Tibial artery (tissue), 4 donors: Measurements from ENCODE around the gene DLG1.

Source experiments
- DNase-seq, 2 donors: peaks; one replicate each; pipeline ENCODE4 v3.0.0-alpha.2; 2019
- H3K27ac ChIP-seq, 2 donors: fragments of 200-600 bp; sonication (generic) in 1 of 2; 1 replicate in 1 of 2; 2 replicates in 1 of 2; pipeline ENCODE4 v1.5.1; 2018 to 2019; ENCODE audit warnings: mild to moderate bottlenecking in 1 of 2
- H3K27me3 ChIP-seq, 2 donors: fragments of 200-600 bp; sonication (generic) in 1 of 2; one replicate each; pipeline versions ENCODE4 v1.5.1 to v1.6.0; 2016 to 2019
- H3K36me3 ChIP-seq, 3 donors: fragments of 200-600 bp; sonication (generic) in 2 of 3; one replicate each; pipeline ENCODE4 v1.5.1; 2016 to 2019; ENCODE audit warnings: mild to moderate bottlenecking in 2 of 3
- H3K4me1 ChIP-seq, 4 donors: fragments of 200-600 bp; sonication (generic) in 2 of 4; 1 replicate in 3 of 4; 2 replicates in 1 of 4; pipeline ENCODE4 v1.5.1; 2016 to 2019
- H3K4me3 ChIP-seq, 2 donors: fragments of 200-600 bp; sonication (generic) in 1 of 2; 1 replicate in 1 of 2; 2 replicates in 1 of 2; pipeline ENCODE4 v1.5.1; 2018 to 2019; ENCODE audit warnings: mild to moderate bottlenecking in 2 of 2
- H3K9me3 ChIP-seq, 3 donors: fragments of 200-600 bp; sonication (generic) in 1 of 3; one replicate each; pipeline ENCODE4 v1.5.1; 2016 to 2019
- intact Hi-C: fragments of 100-400 bp; cut with DNase I; formaldehyde crosslinking; loops from one replicate; pipeline ENCODE4 v1.15.0; 2023; ENCODE audit warnings: low total_unique reads
- TF ChIP-seq, protein P1 (sequence below), 2 experiments: fragments of 200-600 bp in 1 of 2; fragments of 450-650 bp in 1 of 2; IDR thresholded peaks; one replicate each; pipeline ENCODE4 v1.5.1; 2017 to 2019; ENCODE audit warnings: antibody characterized with exemption in 2 of 2, mild to moderate bottlenecking in 1 of 2, moderate library complexity in 1 of 2

DLG1 gene

DNA sequence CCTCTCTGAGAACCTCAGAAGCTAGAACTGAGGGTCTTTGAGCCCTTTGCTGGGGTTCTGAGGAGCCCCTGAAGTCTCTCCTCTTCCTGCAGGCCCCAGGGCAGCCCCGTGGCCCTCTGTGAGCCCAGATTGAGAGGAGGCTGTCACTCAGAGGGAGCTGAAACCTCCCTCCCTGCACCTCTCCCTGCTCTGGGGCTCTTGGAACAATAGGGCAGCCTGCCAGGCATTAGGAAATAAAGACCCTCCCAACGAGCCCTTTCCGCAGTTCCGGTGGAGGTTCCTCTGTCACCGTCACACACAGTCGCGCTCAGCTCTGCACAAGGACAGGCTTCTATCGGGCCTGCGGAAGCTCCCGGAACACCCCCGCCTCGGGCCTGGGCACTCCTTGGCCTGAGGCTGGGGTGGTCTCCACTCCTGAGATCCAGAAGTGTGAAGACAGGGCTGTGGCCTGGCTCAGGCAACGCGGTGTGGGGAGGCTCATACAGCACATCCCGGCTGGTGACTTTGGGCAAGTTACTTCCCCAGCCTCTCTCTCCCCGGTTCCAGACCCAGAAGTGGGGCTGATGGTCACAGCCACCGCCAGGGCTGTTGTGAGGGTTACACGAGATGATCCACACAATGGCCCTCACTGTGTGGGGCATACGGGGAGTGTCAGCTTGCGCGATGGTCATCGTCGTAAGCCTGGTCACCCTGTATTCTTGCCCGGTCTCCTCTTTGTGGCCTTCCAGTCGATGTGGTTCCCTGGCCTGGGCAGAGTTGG is 286.5 kb downstream of the DLG1 start:
- H3K4me3 ChIP-seq, result no peak overlapping the region
- no peak overlapping the region for H3K27ac ChIP-seq
- H3K9me3 ChIP-seq, result no peaks in the 10 kb centered on the region
- H3K4me1 ChIP-seq, result no peaks in the 10 kb centered on the region
- H3K36me3 ChIP-seq, result no peaks in the 10 kb centered on the region
- TF ChIP-seq, protein P1, sequence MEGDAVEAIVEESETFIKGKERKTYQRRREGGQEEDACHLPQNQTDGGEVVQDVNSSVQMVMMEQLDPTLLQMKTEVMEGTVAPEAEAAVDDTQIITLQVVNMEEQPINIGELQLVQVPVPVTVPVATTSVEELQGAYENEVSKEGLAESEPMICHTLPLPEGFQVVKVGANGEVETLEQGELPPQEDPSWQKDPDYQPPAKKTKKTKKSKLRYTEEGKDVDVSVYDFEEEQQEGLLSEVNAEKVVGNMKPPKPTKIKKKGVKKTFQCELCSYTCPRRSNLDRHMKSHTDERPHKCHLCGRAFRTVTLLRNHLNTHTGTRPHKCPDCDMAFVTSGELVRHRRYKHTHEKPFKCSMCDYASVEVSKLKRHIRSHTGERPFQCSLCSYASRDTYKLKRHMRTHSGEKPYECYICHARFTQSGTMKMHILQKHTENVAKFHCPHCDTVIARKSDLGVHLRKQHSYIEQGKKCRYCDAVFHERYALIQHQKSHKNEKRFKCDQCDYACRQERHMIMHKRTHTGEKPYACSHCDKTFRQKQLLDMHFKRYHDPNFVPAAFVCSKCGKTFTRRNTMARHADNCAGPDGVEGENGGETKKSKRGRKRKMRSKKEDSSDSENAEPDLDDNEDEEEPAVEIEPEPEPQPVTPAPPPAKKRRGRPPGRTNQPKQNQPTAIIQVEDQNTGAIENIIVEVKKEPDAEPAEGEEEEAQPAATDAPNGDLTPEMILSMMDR (IDR thresholded peaks at IDR 0.05), result no peak
- no peak for DNase-seq
- H3K27me3 ChIP-seq, result peaks cover 0 to 36% of the 10 kb centered on the region in 2 donors
- intact Hi-C loops, result no loop called here

DNA sequence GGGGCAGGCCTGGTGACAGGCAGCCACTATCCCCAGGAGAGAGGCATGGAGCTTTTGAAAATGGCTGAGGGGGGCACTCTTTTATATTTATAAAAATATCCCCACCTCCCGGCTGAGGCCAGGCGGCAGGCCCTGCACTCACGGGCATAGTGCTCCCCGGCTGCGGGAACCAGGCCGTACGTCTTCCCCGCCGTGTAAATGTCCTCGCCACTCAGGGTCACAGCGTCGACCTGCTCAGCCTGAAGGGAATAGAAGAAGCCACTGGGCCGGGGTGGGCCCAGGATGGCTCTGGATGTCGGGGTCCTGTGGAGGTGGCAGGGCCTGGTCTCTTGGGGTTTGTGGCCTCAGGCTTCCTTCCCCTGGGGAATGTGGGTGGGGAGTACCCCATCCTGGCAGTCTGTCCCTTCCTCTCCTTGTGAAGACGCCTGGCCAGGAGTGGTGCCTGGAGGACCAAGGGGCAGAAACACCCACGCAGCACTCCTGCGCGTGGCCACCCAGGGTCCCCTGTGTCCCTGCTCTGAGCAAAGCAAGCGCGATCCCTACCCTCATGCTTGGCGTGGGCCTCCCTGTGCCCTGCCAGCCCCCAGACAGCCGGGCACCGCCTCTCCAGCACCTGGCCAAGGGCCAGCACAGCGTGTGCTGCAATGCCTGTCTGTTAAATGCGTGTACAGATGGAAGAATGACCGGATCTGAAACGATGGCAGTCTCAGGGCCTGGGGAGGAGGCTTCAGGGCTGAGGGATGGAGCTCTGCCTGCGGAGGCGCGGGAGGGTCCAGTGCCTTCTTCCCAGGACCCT is 287.7 kb downstream of the DLG1 start:
- Histone ChIP-seq H3K27me3 (peaks cover 0 to 36% of the 10 kb centered on the region in 2 donors), H3K4me1 (no peaks in the 10 kb centered on the region), H3K4me3 (no peak overlapping the region), H3K36me3 (no peaks in the 10 kb centered on the region), H3K27ac (no peak overlapping the region), H3K9me3 (no peaks in the 10 kb centered on the region)
- DNase-seq, result no peak
- intact Hi-C loops, result no loop called here
- TF ChIP-seq, protein P1 (IDR thresholded peaks at IDR 0.05), result no peak

DNA sequence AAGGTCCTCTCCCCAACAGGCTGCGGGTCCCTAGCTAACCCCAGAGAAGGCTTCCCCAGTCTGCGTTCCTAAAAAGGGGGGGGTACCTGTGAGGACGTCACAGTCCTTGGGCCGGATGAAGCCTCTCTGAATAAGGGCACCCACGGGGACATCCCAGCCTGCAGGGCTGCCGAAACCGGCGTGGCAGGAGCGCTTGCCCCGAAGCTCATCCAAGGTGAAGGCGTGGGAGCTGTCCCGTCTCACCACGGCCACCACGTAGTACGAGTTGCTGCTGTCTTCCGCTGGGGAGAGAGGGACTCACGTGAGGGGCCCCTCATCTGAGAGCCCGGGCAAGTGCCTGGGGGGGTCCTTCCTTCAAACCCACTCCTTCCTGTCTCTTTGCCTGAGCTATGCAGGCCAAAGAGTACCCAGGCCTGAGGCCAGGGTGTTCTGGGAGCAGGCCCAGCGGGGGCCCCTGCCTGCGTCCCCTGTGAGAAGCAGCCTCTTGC is 288.8 kb downstream of the DLG1 start:
- no peaks in the 10 kb centered on the region for H3K4me1 ChIP-seq
- peaks cover 0 to 32% of the 10 kb centered on the region in 2 donors for H3K27me3 ChIP-seq
- no peak overlapping the region for H3K4me3 ChIP-seq
- TF ChIP-seq, protein P1 (IDR thresholded peaks at IDR 0.05), result no peak
- no peaks in the 10 kb centered on the region for H3K36me3 ChIP-seq
- no peaks in the 10 kb centered on the region for H3K9me3 ChIP-seq
- DNase-seq, result no peak
- intact Hi-C loops, result loop anchor here (2.0 kb wide), 1 partner anchor 17 kb away; no protein-coding TSS in a partner anchor
- H3K27ac ChIP-seq, result no peak overlapping the region

DNA sequence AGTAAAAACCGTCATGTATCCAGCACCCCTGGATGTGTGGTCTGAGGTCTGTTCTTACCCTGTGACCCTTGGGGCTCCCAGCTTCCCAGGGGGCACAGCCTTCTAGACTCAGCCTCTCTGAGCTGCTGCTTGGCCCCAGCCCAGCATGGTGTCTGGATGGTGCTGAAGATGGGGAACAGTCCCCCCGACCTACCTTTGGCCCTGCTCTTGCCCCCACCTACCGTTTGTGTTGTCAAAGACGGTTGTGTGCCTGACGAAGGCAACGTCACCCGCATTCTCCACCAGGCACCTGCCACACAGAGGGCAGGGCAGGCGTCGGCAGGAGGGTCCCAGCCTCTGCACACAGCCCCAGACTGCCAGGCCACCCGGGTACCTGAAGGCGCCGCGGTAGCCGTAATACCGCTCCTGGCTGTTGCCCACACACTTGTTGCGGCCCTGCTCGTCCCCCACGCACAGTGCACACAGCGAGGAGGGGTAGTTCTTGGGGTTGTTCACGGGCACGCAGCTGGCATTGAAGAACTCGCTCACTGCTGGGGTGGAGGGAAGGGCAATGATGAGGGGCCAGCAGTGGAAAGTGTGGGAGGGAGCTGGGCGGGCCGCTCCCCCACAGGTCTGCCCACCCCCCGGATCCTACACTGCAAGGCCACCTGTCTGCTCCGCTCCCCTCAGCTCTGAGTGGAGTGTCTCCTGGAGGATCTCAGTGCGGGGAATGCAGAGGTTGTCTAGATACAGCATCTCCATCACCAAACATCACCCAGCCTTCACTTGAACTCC is 289.8 kb downstream of the DLG1 start:
- intact Hi-C loops, result loop anchor here (2.0 kb wide), 1 partner anchor 16 kb away; no protein-coding TSS in a partner anchor
- H3K27me3 ChIP-seq, result peaks cover 0 to 32% of the 10 kb centered on the region in 2 donors
- no peak overlapping the region for H3K4me3 ChIP-seq
- TF ChIP-seq, protein P1 (IDR thresholded peaks at IDR 0.05), result no peak
- DNase-seq, result no peak
- H3K9me3 ChIP-seq, result no peaks in the 10 kb centered on the region
- H3K4me1 ChIP-seq, result peaks cover 0 to 9% (median 5%) of the 10 kb centered on the region in 4 donors
- H3K36me3 ChIP-seq, result no peaks in the 10 kb centered on the region
- no peak overlapping the region for H3K27ac ChIP-seq

DNA sequence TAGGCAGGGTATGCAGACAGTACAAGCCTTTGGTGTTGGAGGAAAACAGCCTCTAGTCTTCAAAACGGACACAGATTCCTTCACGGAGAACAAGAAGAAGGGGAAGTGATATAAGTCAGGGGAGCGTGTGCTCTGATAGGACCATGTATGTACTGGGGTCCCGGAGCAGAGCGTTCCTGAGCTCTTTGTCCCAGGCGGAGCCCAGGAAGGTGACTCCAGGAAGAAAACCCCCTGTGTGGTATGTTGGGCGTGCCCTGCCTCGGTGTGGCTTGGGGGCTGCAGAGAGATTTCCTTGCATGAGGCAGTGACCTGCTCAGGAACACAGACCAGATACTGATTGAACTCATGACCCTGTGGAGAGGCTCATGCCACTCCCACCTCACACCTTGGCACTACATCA is 290.5 kb downstream of the DLG1 start:
- intact Hi-C loops, result loop anchor here (2.0 kb wide), 1 partner anchor 15 kb away; no protein-coding TSS in a partner anchor
- Histone ChIP-seq H3K36me3 (no peaks in the 10 kb centered on the region), H3K4me3 (no peak overlapping the region), H3K4me1 (peaks cover 0 to 11% (median 8%) of the 10 kb centered on the region in 4 donors), H3K27me3 (peaks cover 0 to 32% of the 10 kb centered on the region in 2 donors), H3K27ac (no peak overlapping the region), H3K9me3 (no peaks in the 10 kb centered on the region)
- peak in 1 of 2 donors; percentile 20 for DNase-seq
- TF ChIP-seq, protein P1 (IDR thresholded peaks at IDR 0.05), result no peak
